HEK293T (cell line): Measurements from ENCODE around the gene MAG.

ENCODE experiments used
- CTCF ChIA-PET: fragments of 350-600 bp; formaldehyde crosslinking; extraction: SDS; loops from one replicate; lab custom pipeline; 2021; ENCODE audit warnings: antibody characterized with exemption, inconsistent platforms; lab: Yijun Ruan, JAX
- POLR2A ChIA-PET: fragments of 350-600 bp; formaldehyde crosslinking; extraction: SDS; loops from one replicate; lab custom pipeline; 2020; ENCODE audit warnings: antibody characterized with exemption, inconsistent platforms; lab: Yijun Ruan, JAX
- DNase-seq: peaks from one replicate; pipeline ENCODE4 v3.0.0; 2012; ENCODE audit warnings: mixed read lengths; ENCODE audit errors: extremely low spot score
- ARNT ChIP-seq: fragments of 450-650 bp; IDR thresholded peaks from 2 replicates; pipeline ENCODE4 v1.6.1; 2017; ENCODE audit warnings: mild to moderate bottlenecking
- BHLHE40 ChIP-seq: fragments of 450-650 bp; IDR thresholded peaks from 2 replicates; pipeline ENCODE4 v1.6.1; 2016; ENCODE audit warnings: mild to moderate bottlenecking, moderate library complexity, borderline replicate concordance
- CTBP1 ChIP-seq: fragments of 450-650 bp; IDR thresholded peaks from 2 replicates; pipeline ENCODE4 v1.6.1; 2016; ENCODE audit warnings: borderline replicate concordance
- ELF4 ChIP-seq: fragments of 450-650 bp; IDR thresholded peaks from 2 replicates; pipeline ENCODE4 v1.6.1; 2017; ENCODE audit warnings: antibody characterized with exemption
- FOXA1 ChIP-seq: fragments of 450-650 bp; IDR thresholded peaks from 2 replicates; pipeline ENCODE4 v1.6.1; 2016; ENCODE audit warnings: mild to moderate bottlenecking
- FOXK2 ChIP-seq: fragments of 450-650 bp; IDR thresholded peaks from 2 replicates; pipeline ENCODE4 v1.6.1; 2016; ENCODE audit warnings: mild to moderate bottlenecking
- FOXM1 ChIP-seq: fragments of 450-650 bp; IDR thresholded peaks from 2 replicates; pipeline ENCODE4 v1.6.1; 2017; ENCODE audit warnings: mild to moderate bottlenecking, borderline replicate concordance
- HDGF ChIP-seq: fragments of 450-650 bp; IDR thresholded peaks from 2 replicates; pipeline ENCODE4 v1.6.1; 2017; ENCODE audit warnings: antibody characterized with exemption, borderline replicate concordance
- L3MBTL2 ChIP-seq: fragments of 450-650 bp; conservative IDR thresholded peaks from 2 replicates; pipeline ENCODE4 v1.6.1; 2016; ENCODE audit warnings: mild to moderate bottlenecking
- LEF1 ChIP-seq: fragments of 450-650 bp; IDR thresholded peaks from 2 replicates; pipeline ENCODE4 v1.6.1; 2017; ENCODE audit warnings: mild to moderate bottlenecking, borderline replicate concordance
- NFRKB ChIP-seq: fragments of 450-650 bp; IDR thresholded peaks from 2 replicates; pipeline ENCODE4 v1.6.1; 2016; ENCODE audit warnings: mild to moderate bottlenecking, moderate library complexity
- PKNOX1 ChIP-seq: fragments of 450-650 bp; IDR thresholded peaks from 2 replicates; pipeline ENCODE4 v1.6.1; 2016
- SP1 ChIP-seq: fragments of 450-650 bp; IDR thresholded peaks from 2 replicates; pipeline ENCODE4 v1.6.1; 2017
- SUZ12 ChIP-seq: fragments of 450-650 bp; IDR thresholded peaks from 2 replicates; pipeline ENCODE4 v1.6.1; 2016; ENCODE audit warnings: mild to moderate bottlenecking
- TARDBP ChIP-seq: fragments of 450-650 bp; IDR thresholded peaks from 2 replicates; pipeline ENCODE4 v1.6.1; 2016
- ZNF384 ChIP-seq: fragments of 450-650 bp; IDR thresholded peaks from 2 replicates; pipeline ENCODE4 v1.6.1; 2016

MAG gene

GRCh38 chr19:35249146-35249847 is 42.7 kb upstream of the MAG start:
- TF ChIP-seq HDGF: no peak
- no peak for TF ChIP-seq SP1
- TF ChIP-seq SUZ12: no peak
- TF ChIP-seq ELF4: no peak
- TF ChIP-seq ZNF384: no peak
- TF ChIP-seq FOXA1: no peak
- TF ChIP-seq CTBP1: no peak; the same call in 1 of the 2 replicates
- TF ChIP-seq FOXK2: no peak
- TF ChIP-seq PKNOX1: no peak
- no peak for TF ChIP-seq FOXM1
- TF ChIP-seq LEF1: no peak
- no peak for TF ChIP-seq L3MBTL2
- no peak for TF ChIP-seq BHLHE40
- no peak for TF ChIP-seq ARNT
- TF ChIP-seq TARDBP: no peak
- TF ChIP-seq NFRKB: no peak
- ChIA-PET CTCF (no interaction called here), POLR2A (no interaction called here)
- no peak for DNase-seq

- no peak for DNase-seq
- ChIA-PET CTCF (no interaction called here), POLR2A (interaction anchor here (1.1 to 2.1 kb wide), 2 partner anchors 11 to 16 kb away, joined by 4 to 5 read pairs; no protein-coding TSS in a partner anchor)
- TF ChIP-seq LEF1: no peak
- TF ChIP-seq FOXM1: no peak
- no peak for TF ChIP-seq TARDBP
- TF ChIP-seq SP1: no peak
- TF ChIP-seq SUZ12: no peak
- no peak for TF ChIP-seq ZNF384
- TF ChIP-seq ARNT: no peak
- no peak for TF ChIP-seq FOXK2
- TF ChIP-seq ELF4: no peak
These were observed 41.9 kb upstream of the MAG start for GRCh38 chr19:35249848-35250711.

- TF ChIP-seq FOXK2 (no peak), ZNF384 (no peak), FOXA1 (no peak), BHLHE40 (no peak), PKNOX1 (no peak), NFRKB (no peak), L3MBTL2 (no peak)
- ChIA-PET CTCF (no interaction called here), POLR2A (interaction anchor here (1.1 to 2.1 kb wide), 2 partner anchors 10 to 15 kb away, joined by 4 to 5 read pairs; no protein-coding TSS in a partner anchor)
- DNase-seq: no peak
These were observed 40.5 kb upstream of the MAG start for GRCh38 chr19:35251456-35251855.

- no peak for DNase-seq
- ChIA-PET CTCF (no interaction called here), POLR2A (no interaction called here)
- TF ChIP-seq CTBP1 (no peak), BHLHE40 (no peak), FOXA1 (no peak), L3MBTL2 (no peak), HDGF (no peak), FOXK2 (no peak), ZNF384 (no peak), FOXM1 (no peak), TARDBP (no peak), NFRKB (no peak), SUZ12 (no peak), SP1 (no peak), ARNT (no peak), PKNOX1 (no peak)
These were observed 38.4 kb upstream of the MAG start for GRCh38 chr19:35253316-35254286.
